ENCODE measurements around the gene CCDC80.
A peak's percentile ranks its signal among the peaks of the same experiment; 100 is the strongest.
"Not testable (repeated sequence)": the region's sequence is repeated elsewhere in the genome, so short reads cannot be mapped to it uniquely, and the experiment has no call there.

CCDC80 gene

DNA sequence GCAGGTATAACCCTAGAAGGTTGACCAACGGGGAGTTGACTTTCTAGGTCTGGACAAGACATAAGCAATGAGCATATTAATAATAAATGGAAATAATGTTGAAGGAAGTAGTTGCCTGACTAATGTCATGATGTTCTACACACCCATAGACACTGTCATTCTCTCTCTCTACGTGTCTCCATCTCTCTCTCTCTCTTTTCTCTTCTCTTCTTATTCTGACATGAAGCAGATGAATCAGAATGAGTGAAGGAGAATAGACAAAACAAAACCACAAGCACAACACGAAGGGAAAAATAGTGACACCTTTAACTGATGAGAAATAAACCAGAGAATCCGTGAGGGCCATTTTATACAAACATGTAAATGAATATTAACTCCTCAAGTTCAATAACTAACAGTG, 26.7 kb upstream of the CCDC80 start:
- Histone ChIP-seq H3K27me3 (ENCODE audit: insufficient read depth, poor library complexity, severe bottlenecking) (no peaks in the 10 kb centered on the region), H3K27ac (replicated peaks) (no peak overlapping the region), H3K4me3 (replicated peaks; ENCODE audit: insufficient read depth, low read length) (no peak overlapping the region)
- TF ChIP-seq SPI1 (IDR thresholded peaks at IDR 0.05; ENCODE audit: borderline replicate concordance, low read depth), result no peak
- TF ChIP-seq, protein P1, sequence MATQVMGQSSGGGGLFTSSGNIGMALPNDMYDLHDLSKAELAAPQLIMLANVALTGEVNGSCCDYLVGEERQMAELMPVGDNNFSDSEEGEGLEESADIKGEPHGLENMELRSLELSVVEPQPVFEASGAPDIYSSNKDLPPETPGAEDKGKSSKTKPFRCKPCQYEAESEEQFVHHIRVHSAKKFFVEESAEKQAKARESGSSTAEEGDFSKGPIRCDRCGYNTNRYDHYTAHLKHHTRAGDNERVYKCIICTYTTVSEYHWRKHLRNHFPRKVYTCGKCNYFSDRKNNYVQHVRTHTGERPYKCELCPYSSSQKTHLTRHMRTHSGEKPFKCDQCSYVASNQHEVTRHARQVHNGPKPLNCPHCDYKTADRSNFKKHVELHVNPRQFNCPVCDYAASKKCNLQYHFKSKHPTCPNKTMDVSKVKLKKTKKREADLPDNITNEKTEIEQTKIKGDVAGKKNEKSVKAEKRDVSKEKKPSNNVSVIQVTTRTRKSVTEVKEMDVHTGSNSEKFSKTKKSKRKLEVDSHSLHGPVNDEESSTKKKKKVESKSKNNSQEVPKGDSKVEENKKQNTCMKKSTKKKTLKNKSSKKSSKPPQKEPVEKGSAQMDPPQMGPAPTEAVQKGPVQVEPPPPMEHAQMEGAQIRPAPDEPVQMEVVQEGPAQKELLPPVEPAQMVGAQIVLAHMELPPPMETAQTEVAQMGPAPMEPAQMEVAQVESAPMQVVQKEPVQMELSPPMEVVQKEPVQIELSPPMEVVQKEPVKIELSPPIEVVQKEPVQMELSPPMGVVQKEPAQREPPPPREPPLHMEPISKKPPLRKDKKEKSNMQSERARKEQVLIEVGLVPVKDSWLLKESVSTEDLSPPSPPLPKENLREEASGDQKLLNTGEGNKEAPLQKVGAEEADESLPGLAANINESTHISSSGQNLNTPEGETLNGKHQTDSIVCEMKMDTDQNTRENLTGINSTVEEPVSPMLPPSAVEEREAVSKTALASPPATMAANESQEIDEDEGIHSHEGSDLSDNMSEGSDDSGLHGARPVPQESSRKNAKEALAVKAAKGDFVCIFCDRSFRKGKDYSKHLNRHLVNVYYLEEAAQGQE (IDR thresholded peaks at IDR 0.05; ENCODE audit: insufficient replicate concordance, low read depth), result no peak
- TF ChIP-seq, protein P2, sequence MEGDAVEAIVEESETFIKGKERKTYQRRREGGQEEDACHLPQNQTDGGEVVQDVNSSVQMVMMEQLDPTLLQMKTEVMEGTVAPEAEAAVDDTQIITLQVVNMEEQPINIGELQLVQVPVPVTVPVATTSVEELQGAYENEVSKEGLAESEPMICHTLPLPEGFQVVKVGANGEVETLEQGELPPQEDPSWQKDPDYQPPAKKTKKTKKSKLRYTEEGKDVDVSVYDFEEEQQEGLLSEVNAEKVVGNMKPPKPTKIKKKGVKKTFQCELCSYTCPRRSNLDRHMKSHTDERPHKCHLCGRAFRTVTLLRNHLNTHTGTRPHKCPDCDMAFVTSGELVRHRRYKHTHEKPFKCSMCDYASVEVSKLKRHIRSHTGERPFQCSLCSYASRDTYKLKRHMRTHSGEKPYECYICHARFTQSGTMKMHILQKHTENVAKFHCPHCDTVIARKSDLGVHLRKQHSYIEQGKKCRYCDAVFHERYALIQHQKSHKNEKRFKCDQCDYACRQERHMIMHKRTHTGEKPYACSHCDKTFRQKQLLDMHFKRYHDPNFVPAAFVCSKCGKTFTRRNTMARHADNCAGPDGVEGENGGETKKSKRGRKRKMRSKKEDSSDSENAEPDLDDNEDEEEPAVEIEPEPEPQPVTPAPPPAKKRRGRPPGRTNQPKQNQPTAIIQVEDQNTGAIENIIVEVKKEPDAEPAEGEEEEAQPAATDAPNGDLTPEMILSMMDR (IDR thresholded peaks at IDR 0.05; ENCODE audit: insufficient read depth, low read length), result no peak
- no peak for TF ChIP-seq POLR2AphosphoS5 (IDR thresholded peaks at IDR 0.05; ENCODE audit: low read depth)
- no peak for TF ChIP-seq GABPA (IDR thresholded peaks at IDR 0.05; ENCODE audit: low read depth)
- no peak for DNase-seq (ENCODE audit: low read depth in 1 of 2, low spot score in 1 of 2)

DNA sequence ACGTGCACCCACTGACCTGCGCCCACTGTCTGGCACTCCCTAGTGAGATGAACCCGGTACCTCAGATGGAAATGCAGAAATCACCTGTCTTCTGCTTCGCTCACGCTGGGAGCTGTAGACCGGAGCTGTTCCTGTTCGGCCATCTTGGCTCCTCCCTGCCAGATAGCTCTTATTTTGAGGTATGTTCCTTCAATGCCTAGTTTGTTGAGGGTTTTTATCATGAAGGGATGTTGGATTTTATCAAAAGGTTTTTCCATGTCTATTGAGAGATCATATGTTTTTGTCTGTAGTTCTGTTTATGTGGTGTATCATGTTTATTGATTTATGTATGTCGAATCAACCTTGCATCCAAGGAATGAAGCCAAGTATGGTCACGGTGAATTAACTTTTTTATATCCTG, 24.1 kb upstream of the CCDC80 start:
- H3K27me3 ChIP-seq (ENCODE audit: insufficient read depth, poor library complexity, severe bottlenecking); H3K27ac ChIP-seq (replicated peaks); H3K4me3 ChIP-seq (replicated peaks; ENCODE audit: insufficient read depth, low read length); DNase-seq (ENCODE audit: low read depth in 1 of 2, low spot score in 1 of 2): not testable (repeated sequence)

DNA sequence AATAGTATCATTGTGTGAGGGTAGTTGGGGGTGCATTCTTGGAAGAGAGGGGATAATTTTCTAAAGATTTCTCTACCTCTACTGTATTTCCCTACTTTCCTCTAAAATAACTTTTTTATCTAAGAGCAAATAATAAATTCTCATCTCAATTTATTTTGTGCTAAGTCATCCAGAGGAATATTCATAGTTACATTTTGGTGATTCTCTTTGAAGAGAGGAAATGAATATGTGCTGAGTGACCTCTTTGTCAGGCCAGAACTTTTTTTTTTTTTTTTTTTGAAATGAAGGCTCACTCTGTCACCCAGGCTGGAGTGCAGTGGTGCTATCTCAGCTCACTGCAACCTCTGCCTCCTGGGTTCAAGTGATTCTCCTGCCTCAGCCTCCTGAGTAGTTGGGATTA, 15.1 kb upstream of the CCDC80 start:
- H3K4me3 ChIP-seq (replicated peaks; ENCODE audit: insufficient read depth, low read length), result no peak overlapping the region
- H3K27ac ChIP-seq (replicated peaks), result no peak overlapping the region
- TF ChIP-seq SPI1 (IDR thresholded peaks at IDR 0.05; ENCODE audit: borderline replicate concordance, low read depth) (no peak), GABPA (IDR thresholded peaks at IDR 0.05; ENCODE audit: low read depth) (no peak), POLR2AphosphoS5 (IDR thresholded peaks at IDR 0.05; ENCODE audit: low read depth) (no peak)
- TF ChIP-seq, protein P2 (IDR thresholded peaks at IDR 0.05; ENCODE audit: insufficient read depth, low read length), result no peak
- TF ChIP-seq, protein P1 (IDR thresholded peaks at IDR 0.05; ENCODE audit: insufficient replicate concordance, low read depth), result no peak
- DNase-seq (ENCODE audit: low read depth in 1 of 2, low spot score in 1 of 2), result no peak
- H3K27me3 ChIP-seq (ENCODE audit: insufficient read depth, poor library complexity, severe bottlenecking), result no peaks in the 10 kb centered on the region

DNA sequence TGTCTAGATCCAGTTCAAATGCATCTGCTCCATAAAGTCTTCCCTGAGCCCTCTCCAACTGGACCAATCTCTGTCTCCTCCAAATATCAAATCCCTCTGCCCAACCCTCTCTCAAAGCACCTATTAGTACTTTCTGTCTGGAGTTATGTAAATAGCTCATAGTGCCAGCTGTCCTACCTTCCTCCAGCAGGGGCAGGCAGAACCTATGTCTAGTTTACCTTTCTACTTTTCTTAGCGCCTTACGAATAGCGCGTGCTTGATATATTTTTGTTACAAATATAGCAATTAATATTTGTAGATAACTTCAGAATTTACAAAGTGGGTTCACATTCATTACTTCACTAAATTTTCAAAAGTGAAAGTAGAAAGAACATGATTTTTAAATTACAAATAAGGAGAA, 14.0 kb upstream of the CCDC80 start:
- TF ChIP-seq, protein P1 (IDR thresholded peaks at IDR 0.05; ENCODE audit: insufficient replicate concordance, low read depth), result no peak
- TF ChIP-seq GABPA (IDR thresholded peaks at IDR 0.05; ENCODE audit: low read depth) (no peak), POLR2AphosphoS5 (IDR thresholded peaks at IDR 0.05; ENCODE audit: low read depth) (no peak), SPI1 (IDR thresholded peaks at IDR 0.05; ENCODE audit: borderline replicate concordance, low read depth) (no peak)
- TF ChIP-seq, protein P2 (IDR thresholded peaks at IDR 0.05; ENCODE audit: insufficient read depth, low read length), result peak; percentile 0
- no peak overlapping the region for H3K4me3 ChIP-seq (replicated peaks; ENCODE audit: insufficient read depth, low read length)
- no peaks in the 10 kb centered on the region for H3K27me3 ChIP-seq (ENCODE audit: insufficient read depth, poor library complexity, severe bottlenecking)
- DNase-seq (ENCODE audit: low read depth in 1 of 2, low spot score in 1 of 2), result no peak
- no peak overlapping the region for H3K27ac ChIP-seq (replicated peaks)

Measured in HL-60 (cell line).